DMS 273 (cell line): Measurements from ENCODE around the gene FGF3.

Source experiments
- DNase-seq: peaks from one replicate; lab custom pipeline; 2025; ENCODE audit not compliant: unreplicated experiment; lab: John Stamatoyannopoulos, UW

The FGF3 gene

DNA sequence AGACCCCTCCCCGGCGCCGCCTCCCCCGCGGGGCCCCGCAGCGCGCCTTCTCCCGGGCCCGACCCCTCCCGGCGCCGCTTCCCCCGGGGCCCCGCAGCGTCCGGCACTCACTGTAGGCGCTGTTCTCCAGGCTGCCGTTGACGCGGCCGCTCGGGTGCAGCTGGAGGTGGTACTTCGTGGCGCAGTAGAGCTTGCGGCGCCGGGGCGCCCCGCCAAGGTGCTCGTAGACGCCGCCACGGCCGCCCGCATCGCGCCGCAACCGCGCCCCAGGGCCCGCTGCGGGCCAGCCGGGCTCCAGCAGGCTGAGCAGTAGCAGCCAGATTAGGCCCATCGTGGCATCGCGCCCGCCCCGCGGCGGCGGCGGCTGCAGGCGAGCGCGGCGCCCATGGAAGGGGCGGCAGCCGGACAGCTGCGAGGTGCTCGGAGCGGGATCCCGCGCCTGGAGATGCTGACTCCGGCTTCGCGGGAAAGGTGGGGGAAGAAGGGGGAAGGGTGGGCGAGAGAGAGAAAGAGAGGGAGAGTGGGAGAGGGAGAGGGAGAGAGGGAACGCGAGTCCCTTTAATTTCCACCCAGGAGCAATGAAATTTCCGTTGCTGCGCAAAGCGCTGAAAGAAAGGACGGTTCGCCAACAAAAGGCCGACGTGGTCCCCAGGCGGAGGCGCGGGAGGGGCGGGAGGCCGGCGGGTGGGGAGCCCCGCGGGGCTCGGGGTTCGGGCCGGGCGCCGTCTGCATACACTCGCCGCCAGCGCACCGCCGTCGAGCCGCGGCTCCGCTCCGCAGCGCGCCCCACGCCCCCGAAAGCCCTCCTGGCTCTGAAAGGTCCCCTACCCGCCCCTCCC lies at the start of gene FGF3:
Gene FGF3 (minus strand): TSS at position 814 of the 839 bp plus-strand sequence. CDS start 483 bp downstream, at position 331.
- peak; percentile 45 for DNase-seq

DNA sequence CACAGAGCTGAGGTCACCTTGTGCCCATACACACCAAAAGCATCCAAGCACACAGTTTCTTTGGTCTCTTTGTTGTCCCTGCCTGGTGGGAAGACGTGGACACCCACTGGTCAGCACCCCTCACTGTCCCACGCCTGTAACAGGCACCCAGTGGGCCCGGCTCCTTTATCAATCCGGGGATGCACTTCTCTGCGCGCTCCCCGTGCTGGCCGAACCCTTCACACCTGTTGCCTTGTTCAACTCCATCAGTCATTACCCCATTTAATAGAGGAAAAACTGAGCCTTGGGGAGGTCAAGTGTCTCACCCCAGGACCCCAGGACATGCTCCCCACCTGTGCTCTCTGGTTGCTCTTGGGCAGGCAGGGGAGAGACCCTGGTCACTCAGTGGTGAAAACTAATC lies 49.7 kb upstream of the FGF3 start:
- DNase-seq: no peak

DNA sequence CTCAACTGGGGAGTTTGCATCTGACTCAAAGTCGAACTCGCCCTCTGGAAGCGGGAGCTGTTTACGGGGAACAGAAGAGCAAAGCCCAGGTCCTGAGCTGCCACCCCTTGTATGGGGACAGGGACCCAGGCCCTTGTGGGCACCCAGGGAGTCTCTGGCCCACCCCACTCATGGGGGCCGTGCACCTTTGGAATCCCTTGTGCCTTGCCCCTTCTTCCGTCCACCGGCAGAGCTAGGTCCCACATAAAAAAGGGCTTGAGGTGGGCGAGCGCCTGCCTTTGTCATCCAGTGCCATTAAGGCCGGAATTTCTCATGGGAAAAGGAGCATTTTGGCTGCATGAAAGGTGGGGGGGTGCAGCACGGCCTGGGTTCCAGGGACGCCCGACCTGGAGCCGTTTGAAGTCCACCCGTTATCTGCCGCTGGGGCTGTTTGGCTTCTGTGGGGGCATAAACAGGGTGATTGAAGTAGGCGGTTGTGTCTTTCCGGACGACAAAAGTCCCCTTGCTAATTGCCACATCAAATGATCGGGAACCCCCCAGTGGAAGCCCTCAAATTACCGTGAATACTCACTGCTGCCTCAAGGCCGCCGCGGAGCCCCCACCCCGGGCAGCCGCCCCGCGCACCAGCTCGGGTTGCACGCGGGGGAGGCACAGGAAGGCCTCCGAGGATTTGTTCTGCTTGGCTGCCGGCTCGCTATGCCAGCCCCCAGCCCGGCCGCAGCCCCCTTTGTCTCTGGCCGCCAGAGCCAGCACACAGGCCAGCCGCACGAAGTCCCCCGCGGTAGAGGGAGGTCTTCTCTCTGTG lies 49.0 kb upstream of the FGF3 start:
- DNase-seq: no peak

DNA sequence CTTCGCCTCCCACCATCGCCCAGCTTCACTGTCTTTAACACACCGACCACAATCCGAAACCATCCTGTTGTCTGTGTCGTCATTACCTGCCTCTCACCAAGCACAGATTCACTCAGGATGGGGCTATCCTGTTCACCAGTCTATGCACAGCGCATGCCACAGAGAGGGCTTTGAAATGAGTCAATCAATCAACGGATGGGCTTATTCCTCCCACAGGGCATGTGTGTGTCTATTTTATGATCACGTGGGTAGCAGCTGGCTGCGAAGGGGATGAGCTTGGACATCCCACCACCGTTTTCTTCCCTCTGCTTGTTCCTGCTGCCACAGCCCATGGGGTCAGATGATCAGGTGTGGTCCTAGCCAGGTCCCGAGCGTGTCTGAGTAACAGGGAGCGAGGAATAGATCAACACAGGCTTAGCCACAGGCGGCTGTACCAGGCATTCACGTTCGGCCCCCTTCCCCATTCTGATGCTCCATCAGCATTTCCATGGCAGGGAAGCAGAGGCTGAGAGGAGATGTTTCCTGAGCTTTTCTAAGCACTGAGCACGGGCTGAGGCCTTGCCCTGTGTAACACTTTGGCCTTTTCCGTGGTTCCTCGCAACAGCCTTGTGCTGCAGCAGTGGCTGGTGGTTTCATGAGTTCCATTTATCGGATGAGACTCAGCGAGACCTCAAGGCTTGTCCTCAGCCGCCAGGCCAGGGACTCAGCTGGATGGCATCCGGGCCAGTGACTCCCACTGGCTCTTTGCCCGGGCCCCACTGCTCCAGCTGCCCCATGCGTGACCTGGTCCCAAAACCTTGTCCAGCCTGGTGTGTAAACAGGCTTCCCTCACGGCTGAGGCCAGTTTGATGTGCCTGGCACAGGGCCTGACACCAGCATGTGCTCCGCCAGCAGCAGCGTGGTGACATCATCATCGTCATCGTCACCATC lies 48.1 kb upstream of the FGF3 start:
- no peak for DNase-seq

DNA sequence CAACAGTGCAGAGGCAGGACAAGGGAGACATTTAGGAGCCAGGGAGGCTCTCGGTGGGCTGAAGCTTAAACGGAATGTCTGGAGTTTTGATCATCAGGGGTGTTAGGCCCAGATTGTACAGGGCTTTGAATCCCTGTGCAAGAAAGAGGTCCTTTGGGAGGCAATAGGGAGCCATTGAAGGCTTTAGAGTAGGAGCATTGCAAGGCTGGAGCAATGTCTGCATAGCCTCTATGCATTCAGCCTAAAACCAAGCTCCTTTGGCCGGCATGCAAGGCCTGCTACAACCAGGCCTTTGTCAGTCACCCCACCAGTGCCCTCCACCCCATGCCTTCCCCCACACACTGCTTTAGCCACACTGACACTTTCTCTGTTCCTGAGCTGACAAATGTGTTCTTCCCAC lies 47.4 kb upstream of the FGF3 start:
- DNase-seq: no peak

DNA sequence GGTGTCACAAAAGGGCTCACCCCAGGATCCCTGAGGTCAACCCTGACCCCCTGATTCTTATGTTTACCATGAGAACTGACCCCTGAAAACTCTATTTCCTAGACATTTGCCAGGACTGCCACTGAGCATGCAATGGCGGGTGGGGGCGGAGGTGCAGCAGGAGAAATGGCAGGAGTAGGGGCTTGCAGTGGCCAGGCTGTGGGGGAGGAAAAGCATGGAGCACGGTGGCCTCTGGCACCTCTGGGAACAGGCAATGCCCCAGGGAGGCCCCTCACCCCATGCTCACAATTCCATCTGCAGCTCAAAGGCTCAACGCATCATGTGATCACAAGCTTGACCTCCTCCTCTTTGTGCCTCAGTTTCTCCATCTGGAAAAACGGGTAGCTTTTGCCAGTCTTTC lies 46.5 kb upstream of the FGF3 start:
- no peak for DNase-seq

DNA sequence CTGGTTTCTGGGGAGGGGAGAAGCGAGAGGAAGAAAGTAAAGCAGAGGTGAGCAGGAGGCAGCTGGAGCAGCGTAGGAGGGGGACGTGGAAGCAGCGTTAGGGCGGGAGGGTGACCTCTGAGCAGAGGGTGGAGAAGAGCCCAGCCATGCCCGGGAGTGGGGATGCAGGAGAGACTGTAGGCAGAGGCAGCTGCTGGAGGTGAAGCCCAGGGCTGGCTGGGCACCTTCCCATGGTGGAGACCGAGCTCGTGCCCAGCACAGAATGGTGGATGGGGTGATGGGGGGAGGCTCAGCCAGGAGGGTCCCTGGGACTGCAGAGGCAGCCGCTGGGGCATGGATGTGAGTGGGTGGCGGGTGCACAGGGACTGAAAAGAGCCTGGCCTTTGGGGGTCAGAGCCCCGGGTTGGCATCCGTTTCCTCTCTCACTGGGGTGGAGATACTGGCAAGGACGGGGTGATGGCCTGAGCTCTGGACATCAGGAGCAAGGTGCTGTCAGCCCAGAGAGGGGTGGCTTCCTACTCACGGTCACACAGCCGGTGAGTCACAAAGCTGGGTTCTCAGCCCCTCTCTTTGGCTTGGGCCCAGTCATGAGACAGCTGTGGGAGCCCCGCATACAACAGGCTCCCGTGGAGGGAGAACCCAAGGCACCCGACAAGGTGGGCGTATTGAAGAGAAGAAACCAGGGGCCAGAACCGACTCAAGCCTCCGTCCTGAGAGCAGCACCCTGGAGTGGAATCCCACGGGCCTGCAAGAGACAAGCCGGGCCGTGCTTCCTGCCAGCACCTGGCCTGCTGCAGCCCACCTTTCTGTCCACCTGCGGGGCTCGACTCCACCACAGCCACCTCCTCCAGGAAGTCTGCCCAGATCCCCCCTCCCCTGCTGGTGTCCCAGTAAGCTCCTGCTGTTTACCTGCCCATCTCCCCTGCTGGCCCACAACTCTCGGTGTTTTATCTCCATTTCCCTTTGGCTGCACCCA lies 45.8 kb upstream of the FGF3 start:
- DNase-seq: no peak

DNA sequence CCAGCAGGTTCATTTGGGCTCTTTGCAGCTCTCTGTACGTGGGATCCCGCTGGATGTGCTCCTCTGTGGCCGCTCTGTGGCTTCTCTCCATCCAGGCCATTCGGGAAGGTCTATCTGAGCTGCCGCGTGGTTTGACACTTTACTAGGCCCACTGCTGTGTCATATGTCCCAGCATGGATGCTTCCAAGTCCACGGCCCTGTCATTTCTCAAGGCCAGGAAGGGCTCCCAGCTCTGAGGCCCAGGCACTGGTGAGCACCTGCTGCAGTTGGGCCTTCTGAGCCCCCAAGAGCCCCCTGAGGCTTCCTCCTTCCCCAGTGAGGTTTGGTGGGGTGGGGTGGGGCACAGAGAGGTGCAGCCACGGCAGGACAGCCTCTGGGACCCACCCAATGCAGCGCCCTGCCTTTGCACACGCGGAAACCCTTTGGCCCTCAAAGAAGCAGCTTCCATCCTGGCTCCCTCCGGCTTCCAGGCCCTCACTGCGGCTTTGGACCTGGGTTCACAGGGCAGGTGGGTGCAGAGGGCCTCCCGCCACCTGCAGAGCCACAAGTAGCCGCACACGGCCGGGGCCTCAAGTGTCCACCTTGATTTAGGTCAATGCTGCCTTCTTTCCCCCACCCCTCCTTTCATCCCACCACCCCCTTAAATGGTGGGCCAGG lies 44.5 kb upstream of the FGF3 start:
- no peak for DNase-seq

DNA sequence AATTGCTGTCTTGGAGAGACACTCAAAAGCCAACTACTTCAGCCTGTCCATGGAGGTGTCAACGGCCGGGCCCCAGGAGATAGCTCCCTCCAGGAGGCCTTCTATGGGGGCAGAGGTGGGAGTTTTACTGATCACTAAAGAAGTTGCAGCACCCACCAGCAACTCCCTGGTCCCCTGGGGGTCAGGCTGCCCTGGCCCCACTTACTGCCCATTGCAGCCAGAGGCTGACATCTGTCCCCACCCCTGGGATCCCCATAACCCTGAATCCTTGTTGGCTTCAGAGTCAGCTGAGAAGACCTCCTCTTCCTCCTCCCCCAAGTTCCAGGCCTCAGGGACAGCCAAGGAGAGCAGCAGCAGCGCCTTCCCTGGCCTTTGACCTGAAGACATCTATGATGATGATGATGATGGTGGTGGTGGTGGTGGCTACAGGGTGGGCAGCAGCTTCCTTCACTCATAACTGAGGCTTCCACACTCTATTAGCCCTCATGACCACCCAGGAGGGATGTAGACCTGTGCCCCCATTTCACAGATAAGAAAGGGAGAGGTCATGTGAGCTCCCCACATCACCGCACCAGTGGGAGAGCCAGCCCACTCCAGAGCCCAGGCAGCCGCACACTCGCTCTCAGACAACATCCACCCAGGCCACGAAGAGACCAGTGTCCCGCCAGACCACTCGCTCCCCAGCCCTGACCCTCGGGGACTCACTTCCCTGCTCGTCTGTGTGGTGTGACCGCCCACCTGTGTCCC lies 43.8 kb upstream of the FGF3 start:
- DNase-seq: no peak

DNA sequence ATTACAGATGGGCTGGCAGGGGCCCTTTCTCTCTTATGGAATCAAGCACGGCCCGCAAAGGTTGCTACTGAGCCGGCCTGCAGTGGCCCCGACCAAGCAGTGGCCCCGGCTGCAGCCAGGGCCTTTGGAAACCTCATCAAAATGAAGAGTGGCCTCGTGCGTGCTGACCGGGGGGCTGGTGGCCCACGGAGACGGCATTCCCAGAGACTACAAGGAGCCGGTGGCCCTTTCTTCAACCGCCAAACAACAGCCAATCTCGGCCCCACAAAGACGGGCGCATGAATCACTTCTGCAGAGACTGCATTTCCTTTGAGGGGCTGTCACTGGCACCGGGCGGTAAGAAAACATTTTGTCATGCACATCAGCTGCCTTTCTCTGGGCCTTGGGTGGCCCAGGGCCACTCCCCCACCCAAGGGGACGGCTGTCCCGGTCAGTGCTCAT lies 43.1 kb upstream of the FGF3 start:
- no peak for DNase-seq

DNA sequence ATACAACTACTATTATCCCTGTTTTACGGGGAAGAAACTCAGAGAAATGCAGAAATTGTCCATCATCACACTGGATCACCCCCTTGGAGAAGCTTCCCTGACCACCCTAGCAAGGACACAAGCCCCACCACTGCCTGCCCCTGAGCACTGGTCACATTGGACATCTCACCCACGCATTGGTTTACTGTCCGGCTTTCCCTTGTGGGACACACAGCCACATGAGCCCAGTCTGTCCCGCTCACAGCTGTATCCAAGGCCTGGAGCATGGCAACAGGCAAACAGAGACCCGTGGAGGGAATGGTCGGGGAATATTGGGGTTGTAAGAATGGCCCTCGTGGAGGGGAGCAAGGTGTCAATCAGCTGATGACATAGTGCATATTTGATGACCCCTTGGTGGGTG lies 42.7 kb upstream of the FGF3 start:
- no peak for DNase-seq

DNA sequence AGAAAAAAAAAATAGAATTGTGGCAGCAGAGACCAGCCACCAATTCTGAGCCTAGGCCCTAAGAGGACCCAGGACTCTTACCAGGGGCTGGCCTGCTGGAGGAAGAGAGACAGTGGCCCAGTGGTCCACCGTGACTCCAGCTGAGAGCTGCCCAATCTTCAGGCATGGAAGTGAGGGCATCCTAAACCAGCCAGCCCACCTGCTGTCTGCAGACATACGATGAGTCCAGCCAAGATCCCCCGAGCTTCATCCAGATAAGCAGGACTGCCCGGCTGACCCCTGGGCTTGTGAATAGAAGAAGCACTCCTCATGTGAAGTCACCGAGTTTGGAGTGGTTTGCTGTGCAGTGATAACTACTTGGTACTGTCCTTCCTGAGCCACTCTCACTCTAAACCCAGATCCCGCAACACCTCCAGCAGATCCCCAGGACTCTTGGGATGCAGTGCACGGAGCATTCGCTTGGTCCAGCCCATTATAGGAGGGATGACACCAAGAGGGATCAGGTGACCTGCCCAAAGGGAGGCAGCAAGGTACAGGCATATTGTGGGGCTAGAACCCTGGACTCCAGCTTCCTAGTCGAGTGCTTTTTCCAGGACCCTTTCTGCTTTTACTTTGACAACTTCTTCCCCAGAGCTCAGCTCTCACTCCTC lies 41.7 kb upstream of the FGF3 start:
- DNase-seq: no peak

DNA sequence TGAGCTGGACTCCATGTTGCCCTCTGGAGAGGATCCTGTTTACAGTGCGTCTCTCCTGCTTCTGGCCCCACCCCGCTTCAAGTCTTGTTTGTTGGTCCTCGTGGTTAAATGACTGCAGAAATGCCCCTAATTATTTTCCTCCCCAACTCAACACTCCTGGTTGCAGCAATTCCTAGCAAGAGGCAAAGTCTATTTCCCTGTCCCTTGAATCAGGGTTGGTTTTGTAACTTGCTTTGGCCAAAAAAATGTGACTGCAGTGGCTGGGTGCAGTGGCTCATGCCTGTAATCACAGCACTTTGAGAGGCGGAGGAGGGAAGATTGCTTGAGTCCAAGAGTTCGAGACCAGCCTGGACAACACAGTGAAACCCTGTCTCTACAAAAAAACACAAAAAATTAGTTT lies 41.0 kb upstream of the FGF3 start:
- no peak for DNase-seq

DNA sequence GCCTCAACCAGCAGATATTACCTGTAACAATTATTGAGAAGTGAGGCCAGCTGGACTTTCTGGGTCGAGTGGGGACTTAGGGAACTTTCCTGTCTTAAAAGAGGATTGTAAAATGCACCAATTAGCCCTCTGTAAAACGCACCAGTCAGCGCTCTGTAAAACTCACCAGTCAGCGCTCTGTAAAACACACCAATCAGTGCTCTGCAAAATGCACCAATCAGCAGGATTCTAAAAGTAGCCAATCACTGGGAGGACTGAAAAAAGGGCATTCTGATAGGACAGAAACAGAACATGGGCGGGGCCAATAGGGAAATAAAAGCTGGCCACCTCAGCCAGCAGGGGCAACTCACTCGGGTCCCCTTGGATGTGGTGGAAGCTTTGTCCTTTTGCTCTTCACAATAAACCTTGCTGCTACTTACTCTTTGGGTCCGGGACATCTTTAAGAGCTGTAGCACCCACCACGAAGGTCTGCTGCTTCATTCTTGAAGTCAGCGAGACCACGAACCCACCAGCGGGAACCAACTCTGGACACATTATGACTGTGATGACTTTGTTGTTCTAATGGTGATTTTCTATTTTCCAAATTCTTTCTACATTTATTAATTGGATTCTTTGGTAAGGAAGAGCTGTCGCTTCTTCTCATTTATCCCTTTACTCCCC lies 40.2 kb upstream of the FGF3 start:
- no peak for DNase-seq

DNA sequence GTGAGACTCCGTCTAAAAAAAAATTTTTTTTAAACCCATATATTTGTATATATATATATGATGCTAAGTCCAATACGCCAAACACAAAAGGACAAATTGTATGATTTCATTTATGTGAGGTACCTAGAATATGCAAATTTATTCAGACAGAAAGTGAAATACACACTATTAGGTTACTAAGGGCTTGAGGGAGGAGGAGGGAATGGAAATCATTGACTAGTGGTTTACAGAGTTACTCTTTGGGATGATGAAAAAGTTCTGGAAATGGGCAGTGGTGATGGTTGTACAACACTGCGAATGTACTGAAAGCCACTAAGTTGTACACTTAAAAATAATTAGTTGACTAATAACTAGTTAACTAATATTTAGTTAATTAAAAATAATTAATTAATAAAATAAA lies 36.2 kb upstream of the FGF3 start:
- no peak for DNase-seq

DNA sequence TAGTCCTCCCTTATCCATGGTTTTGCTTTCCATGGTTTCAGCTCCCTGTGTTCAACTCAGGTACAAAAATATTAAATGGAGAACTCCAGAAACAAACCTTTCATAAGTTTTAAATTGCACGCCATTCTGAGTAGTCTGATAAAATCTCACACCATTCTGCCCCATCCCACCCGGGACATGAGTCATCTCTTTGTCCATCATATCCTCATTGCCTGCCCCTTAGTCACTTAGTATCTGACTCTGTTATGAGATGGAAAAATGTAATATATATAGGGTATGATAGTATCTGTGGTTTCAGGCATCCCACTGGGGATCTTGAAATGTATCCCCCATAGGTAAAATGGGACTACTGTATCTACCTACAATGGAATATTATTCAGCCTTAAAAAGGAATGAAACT lies 35.5 kb upstream of the FGF3 start:
- no peak for DNase-seq

DNA sequence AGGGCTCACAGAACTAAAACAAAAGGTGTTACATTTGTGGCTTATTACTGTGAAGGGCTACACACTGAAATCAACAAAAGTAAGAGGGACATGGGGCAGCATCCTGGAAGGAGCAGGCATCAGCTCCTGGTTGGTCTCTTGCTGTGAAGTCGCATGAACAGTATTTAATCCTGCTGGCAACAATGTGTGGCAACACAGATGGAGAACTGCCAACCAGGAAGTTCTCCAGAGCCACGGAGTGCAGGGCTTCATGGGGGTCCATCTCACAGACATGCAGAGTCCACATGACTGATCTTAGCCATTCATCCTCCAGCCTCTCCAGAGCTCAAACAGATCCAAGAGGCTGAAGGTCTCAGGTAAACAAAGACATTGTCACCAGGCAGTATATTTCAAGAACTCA lies 32.8 kb upstream of the FGF3 start:
- DNase-seq: no peak

DNA sequence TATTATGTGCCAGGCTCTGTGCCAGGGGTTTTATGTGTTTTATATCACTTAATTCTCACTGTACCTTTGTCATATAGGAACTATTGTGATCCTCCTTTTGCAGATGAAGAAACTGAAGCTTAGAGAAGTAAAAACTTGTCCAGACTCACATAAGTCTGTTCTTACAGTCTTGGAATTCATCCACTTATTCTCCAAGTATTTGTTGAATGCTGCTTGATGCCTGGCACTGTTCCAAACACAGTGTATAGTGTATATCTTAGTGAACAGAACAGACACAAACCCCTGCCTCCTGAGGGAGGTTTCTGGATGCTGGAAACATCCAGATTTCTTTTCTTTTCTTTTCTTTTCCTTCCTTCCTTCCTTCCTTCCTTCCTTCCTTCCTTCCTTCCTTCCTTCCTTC lies 29.0 kb upstream of the FGF3 start:
- no peak for DNase-seq
